Mammary epithelial cell (primary cell): ENCODE measurements around the gene ARMC9.

Source experiments
- CTCF ChIP-seq, 2 donors: IDR thresholded peaks in 1 of 2; conservative IDR thresholded peaks in 1 of 2; 2 replicates each; pipeline ENCODE4 v1.5.1; 2011 to 2012; ENCODE audit warnings: inconsistent platforms in 2 of 2, low read length in 2 of 2, mild to moderate bottlenecking in 2 of 2, control low read depth in 1 of 2, low read depth in 1 of 2; ENCODE audit not compliant: insufficient read depth in 1 of 2; ENCODE audit errors: extremely low read depth in 1 of 2
- EZH2 ChIP-seq: IDR thresholded peaks from 2 replicates; pipeline ENCODE4 v1.6.1; 2012; ENCODE audit warnings: low read length, inconsistent platforms, borderline replicate concordance

- TF ChIP-seq CTCF (conservative IDR thresholded peaks at IDR 0.05 in 1 of 2, IDR thresholded peaks at IDR 0.05 in 1 of 2; ENCODE audit: extremely low read depth in 1 of 2, insufficient read depth in 1 of 2, low read depth in 1 of 2, low read length in 2 of 2) (no peak), EZH2 (no peak)
Observed at GRCh38 chr2:231189571-231190495, 8.6 kb upstream of the ARMC9 start.
